CD4-positive, alpha-beta T cell treated with Interferon gamma for 1 hour (primary cell): ENCODE data around the gene INPP5A.
A peak's percentile ranks its signal among the peaks of the same experiment; 100 is the strongest.
"Not testable (repeated sequence)": the region's sequence is repeated elsewhere in the genome, so short reads cannot be mapped to it uniquely, and the experiment has no call there.

Experiments used
- DNase-seq: peaks from one replicate; pipeline ENCODE4 v3.0.0-alpha.2; 2020

Gene INPP5A

DNA sequence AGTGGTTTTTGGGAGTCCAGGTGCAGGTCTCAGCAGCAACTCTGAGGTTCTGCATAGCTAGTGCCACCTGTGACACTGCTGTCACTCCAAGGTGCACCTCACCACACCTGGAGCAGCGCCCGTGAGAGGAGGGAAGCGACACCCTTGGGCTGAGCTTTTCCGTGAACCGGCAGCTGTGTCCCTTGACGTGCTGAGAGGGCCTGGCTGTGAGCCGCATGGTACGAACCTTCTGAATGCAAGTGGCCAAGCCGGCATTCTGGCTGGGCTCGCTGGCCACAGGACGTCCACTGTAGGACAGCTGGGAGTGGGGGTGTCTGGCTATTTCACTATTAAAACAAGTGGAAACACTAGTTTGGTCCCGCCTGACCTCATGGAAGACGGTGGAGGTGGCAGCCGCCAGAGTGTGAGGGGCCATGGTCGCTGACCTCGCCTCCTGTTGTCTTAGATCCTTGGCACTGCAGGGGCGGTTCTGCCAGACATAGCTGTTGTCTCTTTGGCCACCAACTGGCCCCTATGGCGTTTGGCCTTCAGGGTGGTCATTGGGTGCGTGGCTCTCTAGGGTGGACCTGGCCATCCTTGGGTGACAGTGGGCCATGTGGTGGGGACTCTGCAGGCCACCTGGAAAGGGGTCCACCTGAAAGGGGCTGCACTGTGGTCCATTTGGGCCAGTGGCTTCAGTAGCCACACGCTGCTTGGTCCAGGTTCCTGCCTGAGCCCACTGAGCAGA is 12.9 kb downstream of the INPP5A start:
- DNase-seq = no peak

DNA sequence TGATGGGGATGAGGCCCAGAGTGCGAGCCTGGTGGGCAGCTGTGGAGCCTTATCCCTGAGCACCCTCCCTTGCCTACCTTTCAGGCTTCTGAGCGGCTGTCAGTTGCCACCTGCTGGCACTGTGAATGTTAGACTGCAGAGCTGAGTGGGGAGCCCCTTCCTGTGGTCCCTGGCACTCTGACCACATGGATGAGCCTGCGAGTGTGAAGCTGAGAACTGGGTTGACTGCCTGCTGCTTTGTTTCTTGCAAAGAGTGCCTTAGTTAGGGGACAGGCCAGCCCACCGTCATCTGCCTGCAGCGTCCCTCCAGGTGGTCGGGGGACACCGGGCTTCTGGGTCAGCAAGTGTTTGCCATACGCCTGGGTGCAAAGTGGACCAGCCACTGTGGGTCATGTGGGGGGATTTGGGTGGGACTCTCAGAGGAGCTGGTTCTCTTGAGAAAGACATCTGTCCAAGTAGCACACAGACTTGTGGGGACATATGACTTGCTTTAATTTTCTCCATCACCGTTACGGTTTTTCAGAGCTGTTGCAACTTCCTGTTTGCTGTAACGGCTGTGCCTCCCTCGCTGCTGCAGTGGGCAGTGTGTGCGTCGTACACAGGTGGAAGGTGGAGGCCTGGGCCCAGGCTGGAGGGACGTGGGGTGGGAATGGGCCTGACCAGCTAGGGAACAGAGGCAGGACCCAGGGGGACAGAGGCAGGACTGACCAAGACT is 13.7 kb downstream of the INPP5A start:
- peak; percentile 41 for DNase-seq

DNA sequence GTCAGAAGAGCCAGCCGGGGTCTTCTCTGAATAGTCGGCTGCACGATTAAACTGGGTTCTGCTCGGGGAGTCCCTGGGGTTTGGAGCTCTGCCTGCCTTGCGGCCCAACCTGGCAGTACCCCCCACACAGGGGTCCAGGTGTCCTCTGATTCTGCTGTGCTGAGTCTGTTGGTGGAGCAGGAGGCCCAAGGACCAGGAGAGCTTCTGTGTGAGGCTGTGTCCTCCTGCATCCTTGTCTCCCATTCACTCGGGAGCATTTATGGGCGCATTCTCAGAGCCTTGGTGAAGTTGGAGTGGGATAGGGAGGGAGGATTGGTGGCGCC is 14.2 kb downstream of the INPP5A start:
- no peak for DNase-seq

DNA sequence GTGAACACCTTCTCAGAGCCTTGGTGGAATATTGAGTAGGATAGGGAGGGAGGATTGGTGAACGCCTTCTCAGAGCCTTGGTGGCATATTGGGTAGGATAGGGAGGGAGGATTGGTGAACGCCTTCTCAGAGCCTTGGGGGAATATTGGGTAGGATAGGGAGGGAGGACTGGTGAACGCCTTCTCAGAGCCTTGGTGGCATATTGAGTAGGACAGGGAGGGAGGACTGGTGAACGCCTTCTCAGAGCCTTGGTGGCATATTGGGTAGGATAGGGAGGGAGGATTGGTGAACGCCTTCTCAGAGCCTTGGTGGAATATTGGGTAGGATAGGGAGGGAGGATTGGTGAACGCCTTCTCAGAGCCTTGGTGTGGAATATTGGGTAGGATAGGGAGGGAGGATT is 15.0 kb downstream of the INPP5A start:
- not testable (repeated sequence) for DNase-seq

DNA sequence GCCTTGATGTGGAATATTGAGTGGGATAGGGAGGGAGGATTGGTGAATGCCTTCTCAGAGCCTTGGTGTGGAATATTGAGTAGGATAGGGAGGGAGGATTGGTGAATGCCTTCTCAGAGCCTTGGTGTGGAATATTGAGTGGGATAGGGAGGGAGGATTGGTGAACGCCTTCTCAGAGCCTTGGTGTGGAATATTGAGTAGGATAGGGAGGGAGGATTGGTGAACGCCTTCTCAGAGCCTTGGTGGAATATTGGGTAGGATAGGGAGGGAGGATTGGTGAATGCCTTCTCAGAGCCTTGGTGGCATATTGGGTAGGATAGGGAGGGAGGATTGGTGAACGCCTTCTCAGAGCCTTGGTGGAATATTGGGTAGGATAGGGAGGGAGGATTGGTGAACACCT is 16.0 kb downstream of the INPP5A start:
- not testable (repeated sequence) for DNase-seq

DNA sequence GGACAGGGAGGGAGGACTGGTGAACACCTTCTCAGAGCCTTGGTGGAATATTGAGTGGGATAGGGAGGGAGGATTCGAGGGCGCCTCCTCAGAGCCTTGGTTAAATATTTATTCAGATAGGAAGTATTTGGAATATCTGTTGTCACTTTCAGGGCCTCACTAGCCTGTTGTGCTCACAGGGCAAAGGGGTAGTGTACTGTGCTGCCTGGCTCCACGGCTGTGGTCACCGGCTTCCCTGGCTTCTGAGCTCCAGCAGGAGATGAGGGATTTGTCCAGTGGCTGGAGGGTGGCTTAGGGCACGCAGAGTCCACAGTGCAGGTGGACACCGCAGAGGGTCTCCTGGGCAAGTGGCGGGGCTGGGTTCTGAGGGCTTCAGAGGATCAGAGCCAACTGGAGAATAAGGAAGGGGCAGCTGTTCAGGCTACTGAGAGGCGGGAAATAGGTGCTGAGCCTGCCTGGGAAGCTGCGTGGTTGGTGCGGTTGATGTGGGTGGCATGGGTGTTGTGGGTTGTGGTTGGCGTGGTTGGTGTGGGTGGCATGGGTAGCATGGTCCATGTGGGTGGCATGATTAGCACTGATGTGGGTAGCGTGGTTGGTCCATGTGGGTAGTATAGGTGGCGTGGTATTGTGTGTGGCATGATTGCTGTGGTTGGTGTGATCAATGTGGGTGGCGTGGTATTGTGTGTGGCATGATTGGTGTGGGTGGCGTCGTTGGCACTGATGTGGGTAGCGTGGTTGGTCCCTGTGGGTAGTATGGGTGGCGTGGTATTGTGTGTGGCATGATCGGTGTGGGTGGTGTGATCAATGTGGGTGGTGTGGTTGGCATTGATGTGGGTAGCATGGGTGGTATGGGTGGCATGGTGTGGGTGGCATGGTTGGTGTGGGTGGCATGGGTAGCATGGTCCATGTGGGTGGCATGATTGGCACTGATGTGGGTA is 16.7 kb downstream of the INPP5A start:
- DNase-seq = no peak

DNA sequence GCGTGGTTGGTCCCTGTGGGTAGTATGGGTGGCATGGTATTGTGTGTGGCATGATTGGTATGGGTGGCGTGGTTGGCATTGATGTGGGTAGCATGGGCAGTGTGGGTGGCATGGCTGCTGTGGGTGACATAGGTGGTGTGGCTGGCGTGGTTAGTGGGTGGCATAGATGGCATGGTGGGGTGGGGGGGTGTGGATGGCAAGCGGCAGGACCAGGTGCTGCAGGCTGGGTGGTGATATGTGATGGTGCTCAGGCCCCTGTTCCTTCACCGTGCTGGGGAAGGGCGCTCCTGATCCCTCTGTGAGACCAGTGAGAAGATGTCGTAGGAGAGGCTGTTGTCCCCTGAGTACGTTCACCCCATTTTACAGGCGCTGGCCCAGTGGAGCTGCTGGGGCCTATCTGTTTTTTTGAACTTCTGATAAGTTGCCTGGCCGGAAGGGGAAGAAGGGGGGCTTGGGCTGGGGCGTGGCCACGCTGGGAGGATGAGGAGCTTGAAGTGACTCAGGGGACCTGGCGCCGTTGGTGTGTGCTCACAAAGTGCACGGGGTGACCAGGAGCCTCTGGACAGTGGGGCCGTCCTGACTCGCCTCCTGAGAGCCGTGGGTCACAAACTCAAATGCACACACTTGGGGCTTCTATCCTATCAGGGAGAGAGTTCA is 17.5 kb downstream of the INPP5A start:
- DNase-seq = peak; percentile 75

DNA sequence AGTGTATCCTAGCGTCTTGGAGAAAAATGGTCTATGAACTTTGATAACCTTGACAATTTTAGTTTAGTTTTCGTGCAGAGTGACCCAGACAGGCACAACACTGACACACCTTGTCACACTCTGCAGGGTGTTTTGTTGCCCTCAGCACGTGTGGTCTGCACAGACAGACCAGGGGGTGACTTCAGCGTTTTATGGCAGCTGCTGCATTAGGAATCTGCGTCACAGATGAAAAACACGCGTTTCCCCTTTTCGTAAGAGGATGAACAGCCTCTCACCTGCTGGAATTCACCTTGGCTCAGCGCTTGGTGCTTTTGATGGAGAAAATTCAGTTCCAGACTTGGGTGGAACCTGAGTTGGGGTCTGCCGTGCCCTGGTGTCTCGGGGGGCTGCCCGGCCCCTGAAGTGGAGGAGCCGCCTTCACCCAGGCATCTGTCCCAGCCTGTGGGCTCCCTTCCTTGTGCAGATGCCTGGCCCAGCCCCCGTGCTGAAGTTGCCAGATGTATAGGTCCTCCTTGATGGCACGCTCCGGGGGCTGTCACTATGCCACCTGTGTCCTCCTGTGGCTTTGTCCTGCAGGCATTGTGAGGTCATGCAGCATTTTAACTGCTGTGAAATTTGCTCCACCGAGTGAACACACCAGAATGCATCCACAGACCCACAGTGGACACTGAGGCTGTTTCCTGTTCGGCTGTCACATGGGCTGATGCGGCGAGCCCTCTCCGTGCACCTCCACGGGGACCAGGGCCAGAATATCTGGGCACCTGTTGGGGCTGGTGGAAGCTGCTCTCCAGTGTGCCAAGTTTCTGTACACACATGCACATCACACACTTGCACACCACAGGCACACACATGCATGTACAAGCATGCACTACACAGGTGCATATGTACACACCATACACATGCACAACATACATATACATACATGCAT is 18.3 kb downstream of the INPP5A start:
- peak; percentile 63 for DNase-seq

DNA sequence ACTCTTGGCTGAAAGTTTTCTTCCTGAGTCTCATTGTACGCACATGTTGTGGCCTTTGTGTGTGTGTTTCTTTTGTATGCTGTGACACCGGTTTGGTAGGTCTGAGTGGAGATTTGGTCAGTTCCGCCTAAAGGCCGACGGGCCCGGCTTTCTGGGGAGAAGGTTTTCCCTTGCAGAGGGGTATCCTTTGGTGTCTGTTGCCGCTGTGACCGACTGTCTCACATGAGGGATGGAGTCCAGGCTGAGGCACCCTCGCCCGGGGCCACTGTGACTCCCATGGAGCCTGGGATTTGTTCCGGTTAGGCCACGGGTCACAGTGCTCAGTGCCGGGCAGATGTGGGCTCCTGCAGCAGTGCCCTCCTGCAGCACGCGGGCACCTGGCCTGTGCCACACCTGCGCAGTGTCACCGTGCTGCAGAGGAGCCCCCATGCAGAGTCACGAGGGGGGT is 19.4 kb downstream of the INPP5A start:
- DNase-seq = no peak

DNA sequence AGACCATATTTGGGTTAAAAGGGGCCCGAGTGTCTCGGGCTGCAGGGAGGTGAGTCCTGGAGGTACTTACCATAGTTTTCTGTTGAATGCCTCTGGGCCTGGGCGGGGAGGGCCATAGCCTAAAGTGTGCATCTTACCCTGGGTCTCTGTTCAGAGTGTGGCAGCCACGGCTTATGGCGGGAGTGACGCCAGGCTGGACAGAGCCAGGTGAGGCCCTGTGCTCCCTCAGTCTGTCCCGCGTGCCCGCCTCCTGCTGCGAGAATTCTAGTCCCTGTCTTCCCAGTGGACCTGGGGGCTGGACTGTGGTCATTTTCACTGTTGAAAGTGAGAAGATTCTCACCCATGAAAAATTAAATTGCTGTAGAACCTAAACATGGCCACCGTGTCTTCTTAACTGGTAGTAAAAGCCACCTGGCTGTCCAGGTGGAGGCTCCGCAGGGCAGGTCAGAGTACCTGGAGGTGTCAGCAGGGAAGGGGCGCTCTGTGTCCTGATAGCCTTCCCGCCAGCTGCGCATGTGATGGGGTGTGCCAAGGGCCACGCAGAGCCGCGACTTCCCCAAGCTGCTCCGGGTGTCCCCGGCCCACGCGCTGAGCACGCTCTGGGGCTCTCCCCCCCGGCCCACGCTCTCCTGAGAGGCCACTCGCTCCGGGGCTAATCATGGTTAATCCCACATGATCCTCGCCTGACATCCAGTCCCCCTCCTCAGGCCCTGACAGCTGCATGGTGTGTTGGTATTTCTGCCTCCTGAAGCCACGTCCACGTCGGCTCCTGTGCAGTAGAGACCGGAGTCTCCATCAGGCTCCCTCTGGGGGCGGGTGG is 20.3 kb downstream of the INPP5A start:
- no peak for DNase-seq

DNA sequence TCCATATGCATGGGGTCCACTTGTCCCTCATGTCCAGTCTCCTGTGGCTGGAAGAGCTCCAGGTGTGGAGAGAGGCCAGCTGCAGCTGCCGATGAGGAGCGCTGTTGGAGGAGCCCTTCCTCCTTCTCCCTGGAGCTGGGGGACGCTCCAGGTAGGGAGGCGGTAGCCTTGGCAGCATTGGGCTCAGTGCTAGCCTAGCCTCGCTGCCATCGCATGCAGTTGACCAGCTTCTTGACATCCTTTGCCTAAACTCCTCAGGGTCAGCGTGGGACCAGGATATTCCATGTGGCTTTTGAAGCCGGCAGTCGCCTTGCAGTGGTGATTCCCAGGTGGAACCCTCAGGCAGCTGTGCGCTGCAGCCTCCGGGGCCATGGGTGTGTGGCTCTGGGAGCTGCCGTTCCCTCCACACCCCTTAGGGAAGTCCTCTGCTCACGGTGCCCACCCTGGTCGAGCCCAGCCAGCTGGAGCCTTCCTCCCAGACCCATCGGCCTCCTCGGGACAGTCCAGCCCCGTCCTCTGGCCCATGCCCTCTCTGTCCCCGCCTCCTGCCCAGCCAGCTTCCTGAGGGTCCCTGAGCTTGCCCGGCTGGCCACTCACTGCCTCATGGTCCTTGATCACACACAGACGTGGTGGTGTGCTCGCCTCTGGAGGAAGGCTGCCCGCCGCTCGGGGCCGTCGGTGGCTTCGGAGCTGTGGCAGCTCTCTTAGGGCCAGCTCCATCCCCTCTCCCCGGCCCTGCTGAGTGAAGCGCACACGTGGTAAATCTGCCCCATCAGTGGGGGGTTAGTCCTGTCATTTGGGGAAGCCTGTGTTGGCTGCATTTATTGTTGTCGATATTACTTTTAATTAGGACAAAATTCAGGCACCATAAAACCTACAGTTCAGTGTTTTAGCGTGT is 21.2 kb downstream of the INPP5A start:
- no peak for DNase-seq

DNA sequence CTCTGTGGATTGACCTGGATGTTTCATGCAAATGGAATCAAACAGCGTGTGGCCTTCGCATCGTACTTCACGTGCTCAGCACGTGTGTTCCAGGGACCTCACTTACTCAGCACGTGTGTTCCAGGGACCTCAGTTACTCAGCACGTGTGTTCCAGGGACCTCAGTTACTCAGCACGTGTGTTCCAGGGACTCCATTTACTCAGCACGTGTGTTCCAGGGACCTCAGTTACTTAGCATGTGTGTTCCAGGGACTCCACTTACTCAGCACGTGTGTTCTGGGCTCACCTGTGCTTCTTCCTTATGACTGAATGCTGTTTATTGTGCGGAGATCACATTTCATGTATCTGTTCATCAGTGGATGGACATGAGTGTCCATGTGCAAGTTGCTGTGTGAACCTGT is 22.0 kb downstream of the INPP5A start:
- no peak for DNase-seq

DNA sequence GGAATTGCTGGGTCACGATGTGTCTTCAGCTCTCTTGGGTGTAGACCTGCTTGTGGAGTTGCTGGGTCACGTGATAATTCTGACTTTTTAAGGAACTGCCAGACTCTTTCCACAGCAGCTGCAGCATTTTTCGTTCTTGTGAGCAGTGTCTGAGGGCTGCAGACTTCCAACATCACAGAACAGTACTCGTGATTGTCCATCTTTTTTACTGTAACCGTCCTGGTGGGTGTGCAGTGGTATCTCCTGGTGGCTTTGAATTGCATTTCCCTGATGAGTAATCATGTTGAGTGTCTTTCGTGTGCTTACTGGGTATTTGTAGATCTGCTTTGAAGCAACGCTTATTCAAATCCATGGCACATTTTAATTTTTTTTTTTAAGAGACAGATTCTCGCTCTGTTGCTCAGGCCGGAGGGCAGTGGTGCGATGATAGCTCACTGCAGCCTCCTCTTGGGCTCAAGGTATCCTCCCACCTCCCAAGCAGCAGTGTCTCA is 22.7 kb downstream of the INPP5A start:
- DNase-seq = peak; percentile 29

DNA sequence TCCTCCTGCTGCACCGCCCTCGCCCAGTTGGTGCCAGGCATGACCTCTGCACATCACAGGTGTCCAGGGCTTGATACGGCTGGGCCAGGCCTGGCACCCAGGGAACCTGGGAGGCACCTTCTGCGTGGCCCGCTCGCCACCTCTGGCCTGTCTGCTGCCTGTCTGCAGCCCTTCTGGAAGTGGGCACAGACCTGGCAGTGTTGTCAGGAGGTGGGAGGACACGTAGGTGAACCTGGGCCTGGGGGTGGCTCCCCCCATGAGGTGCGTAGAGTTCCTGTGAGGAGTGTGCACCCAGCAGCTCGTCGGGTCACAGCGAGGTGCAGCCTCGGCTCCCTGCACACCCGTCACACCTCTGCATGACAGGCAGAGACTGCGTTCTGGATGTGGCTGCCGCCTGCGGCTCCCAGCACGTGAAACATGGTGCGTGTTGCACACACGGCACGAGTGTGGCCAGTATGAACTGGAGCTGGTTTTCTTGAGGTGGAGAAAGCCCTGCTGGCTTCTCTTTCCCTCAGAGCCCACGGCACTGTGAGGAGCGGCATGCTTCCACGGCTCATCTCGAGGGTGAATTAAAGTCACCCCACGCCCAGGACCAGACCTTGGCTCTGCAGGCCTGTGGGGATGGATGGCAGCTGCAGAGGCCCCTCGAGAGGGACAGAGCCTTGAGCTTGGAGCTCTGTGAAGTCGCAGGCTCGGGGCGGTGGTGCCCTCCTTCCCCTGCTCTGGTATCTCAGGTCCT is 24.8 kb downstream of the INPP5A start:
- no peak for DNase-seq

DNA sequence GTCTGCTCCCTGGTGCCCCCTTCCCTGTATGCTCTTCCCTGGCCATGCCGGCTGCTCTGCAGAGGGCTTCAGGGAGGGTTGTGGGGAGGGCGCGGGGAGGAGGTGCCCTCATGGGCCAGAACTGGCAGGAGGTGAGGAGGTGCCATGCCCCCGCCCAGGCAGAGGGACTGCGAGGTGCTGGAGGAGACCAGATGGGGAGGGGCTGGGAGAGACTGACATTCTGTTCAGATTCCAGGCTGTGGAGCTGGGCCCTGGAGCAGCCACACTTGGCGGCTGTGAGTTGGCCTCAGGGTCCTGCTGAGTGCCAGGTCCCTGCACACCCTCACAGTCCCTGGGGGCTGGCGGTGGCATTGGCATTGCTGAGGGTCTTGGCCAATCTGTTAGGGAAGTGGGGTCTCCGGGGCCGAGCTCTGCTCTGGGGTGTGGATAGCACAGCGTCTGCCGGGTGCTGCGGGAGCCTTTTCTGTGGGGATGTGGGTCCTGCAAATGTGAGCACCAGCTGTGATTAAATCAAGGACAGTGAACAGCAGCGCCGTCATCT is 25.4 kb downstream of the INPP5A start:
- no peak for DNase-seq

DNA sequence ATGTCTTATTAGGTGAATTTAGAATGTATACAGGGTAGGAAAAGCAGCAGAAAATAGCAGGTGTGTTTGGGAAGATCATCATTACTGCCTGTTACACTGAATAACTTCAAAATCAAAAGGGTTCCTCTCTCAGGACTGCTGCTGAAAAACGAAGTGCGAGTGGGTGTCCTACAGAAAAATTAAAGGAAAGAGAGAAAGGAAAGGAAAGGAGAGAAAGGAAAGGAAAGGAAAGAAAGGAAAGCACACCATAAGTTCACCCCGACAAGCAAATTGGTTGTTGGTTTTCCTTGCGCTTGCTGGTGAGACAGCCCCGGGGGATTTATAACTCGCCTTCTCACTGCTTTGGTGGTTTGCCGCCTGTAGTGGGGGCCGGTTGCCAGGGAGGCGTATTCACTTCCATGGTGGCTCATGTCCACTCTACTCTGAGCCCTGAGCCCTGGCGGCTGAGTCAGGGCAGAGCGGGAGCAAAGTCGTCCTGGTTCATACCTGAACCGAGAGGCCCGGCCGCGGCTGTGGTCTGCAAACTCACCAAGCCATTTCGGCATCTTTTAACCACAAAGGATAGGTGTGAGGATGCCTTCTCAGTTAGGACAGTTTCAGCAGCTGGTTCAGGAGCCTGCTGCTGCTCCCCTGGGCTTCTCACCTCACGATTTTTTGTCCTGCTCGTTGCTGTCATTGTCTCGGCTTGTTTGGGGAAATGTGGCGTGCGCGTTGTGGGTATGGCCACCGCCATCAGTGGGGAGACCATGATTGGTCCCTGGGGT is 26.1 kb downstream of the INPP5A start:
- DNase-seq = no peak

DNA sequence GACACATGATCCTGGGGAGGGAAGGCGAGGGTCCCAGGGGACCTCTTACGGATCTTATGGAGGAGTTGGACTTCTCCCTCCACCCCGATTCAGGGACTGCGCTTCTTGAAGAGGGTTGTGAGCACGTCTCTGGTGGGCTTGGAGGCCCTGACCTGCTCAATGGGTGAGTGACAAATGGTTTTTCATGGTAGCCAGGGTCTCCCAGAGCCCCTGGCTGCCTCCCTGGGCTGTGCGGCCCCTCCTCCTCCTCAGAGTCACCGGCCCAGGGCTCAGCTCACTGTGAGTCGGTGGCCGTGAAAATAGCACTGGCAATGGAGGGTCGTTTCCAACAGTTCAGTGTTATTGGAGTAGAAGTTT is 26.6 kb downstream of the INPP5A start:
- DNase-seq = no peak

DNA sequence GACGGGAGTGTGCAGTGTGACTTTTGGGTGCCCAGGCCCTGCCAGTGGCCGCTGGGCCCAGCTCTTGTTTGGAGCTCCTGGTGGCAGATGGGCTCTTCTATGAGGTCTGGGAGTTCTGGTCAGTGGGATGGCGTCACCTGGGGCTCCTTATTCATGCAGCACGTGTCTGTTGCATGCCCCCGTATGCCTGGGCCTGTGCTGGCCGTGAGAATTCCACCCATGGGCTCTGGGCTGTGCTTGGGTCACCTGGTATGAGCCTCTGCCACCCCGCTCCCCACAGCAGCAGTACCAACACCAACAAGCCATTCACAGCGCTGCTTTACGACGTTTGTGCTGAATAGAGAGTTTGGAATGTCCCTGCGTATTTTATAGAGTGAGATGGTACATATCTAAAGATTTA is 27.1 kb downstream of the INPP5A start:
- no peak for DNase-seq
